ENCODE data around the gene PTPRU.

PTPRU gene

GRCh38 chr1:29245876-29246275, 9.6 kb downstream of the PTPRU start:
- no peak for DNase-seq

GRCh38 chr1:29247044-29247443, 10.7 kb downstream of the PTPRU start:
- no peak for DNase-seq

GRCh38 chr1:29247571-29248273, 11.4 kb downstream of the PTPRU start:
- DNase-seq, result no peak

GRCh38 chr1:29248409-29248808, 12.1 kb downstream of the PTPRU start:
- no peak for DNase-seq

- no peak for DNase-seq
Measured at GRCh38 chr1:29249170-29249691, 12.9 kb downstream of the PTPRU start.

GRCh38 chr1:29249951-29250581, 13.7 kb downstream of the PTPRU start:
- DNase-seq, result no peak

- DNase-seq, result no peak
Measured at GRCh38 chr1:29251164-29252124, 15.1 kb downstream of the PTPRU start.

- DNase-seq, result no peak
Measured at GRCh38 chr1:29253180-29253579, 16.9 kb downstream of the PTPRU start.

GRCh38 chr1:29254346-29254745, 18.0 kb downstream of the PTPRU start:
- DNase-seq, result no peak

GRCh38 chr1:29255134-29255666, 18.9 kb downstream of the PTPRU start:
- DNase-seq, result no peak

GRCh38 chr1:29256394-29256793, 20.1 kb downstream of the PTPRU start:
- no peak for DNase-seq

- no peak for DNase-seq
Measured at GRCh38 chr1:29256979-29257804, 20.9 kb downstream of the PTPRU start.

- DNase-seq, result no peak
Measured at GRCh38 chr1:29258189-29258975, 22.1 kb downstream of the PTPRU start.

GRCh38 chr1:29258976-29259801, 22.9 kb downstream of the PTPRU start:
- DNase-seq, result no peak

GRCh38 chr1:29259802-29260441, 23.6 kb downstream of the PTPRU start:
- peak; percentile 7 to 15 for DNase-seq

GRCh38 chr1:29260531-29260930, 24.2 kb downstream of the PTPRU start:
- no peak for DNase-seq

GRCh38 chr1:29264773-29265389, 28.6 kb downstream of the PTPRU start:
- DNase-seq, result no peak

GRCh38 chr1:29266912-29267311, 30.6 kb downstream of the PTPRU start:
- DNase-seq, result no peak
